Stimulated activated CD4-positive, alpha-beta T cell treated with anti-CD3 and anti-CD28 coated beads, Interleukin-4, amount 100 ng/mL, for 1 hour (primary cell): ENCODE measurements around the gene SYNPO.

Experiments used
- DNase-seq: peaks from one replicate; pipeline ENCODE4 v3.0.0-alpha.2; 2020

SYNPO gene

GRCh38 chr5:150625831-150626746, 14.4 kb upstream of the SYNPO start:
- no peak for DNase-seq

GRCh38 chr5:150626853-150627276, 13.6 kb upstream of the SYNPO start:
- DNase-seq = no peak

DNA sequence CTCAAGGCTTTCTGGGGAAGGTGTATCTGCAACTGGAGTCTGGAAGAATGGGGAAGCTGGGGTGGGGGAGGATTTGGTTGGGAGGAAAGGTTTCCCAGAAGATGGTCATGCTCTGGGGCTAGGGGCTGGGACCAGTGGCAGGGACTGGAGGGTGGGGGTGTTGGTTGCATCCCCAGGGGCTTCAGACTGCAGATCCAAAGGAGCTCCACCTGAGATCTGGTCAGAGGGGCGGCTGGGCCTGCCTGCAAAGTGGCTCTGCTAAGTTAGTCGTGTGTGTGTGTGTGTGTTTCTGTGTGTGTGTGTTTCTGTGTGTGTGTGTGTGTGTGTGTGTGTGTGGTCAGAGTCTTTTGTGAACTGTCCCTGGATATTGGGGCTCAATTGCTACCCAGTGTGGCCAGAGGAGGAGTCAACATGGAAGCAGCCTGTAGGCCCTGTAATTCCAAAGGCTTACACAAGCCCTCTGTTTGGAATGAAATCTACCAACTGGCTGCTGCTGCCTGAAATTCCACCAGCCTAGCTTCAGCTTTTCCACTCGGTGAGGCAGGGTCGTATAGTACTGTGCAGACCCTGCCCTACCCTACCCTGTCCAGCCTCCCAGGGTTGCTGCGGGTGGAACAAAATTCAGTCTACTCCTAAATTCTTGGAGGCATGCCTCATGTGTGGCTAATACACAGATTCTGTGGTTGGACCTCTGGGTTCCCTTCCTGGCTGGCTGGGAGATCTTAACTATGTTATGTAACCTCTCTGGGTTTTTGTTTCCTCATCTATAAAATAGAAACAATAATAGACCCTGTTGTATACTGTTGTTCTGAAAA, 12.5 kb upstream of the SYNPO start:
- no peak for DNase-seq

DNA sequence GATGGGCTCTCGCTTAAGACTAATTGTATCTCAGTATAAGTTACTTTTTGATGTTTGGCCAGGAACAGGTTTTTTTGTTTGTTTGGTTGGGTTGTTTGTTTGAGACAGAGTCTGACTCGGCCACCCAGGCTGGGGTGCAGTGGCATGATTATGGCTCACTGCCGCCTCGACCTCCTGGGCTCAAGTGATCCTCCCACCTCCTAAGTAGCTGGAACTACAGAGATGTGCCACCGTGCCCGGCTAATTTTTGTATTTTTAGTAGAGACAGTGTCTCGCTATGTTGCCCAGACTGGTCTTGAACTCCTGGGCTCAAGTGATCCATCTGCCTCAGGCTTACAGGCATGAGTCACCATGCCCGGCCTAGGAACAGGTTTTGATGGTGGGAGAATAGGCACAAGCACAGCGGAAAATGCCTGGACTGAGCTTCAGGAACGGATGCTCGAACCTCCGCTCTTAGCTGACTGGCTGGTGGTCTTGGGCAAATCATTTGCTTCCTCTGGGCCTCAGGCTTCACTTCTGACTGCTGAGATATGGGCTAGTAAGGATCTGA, 11.4 kb upstream of the SYNPO start:
- no peak for DNase-seq

DNA sequence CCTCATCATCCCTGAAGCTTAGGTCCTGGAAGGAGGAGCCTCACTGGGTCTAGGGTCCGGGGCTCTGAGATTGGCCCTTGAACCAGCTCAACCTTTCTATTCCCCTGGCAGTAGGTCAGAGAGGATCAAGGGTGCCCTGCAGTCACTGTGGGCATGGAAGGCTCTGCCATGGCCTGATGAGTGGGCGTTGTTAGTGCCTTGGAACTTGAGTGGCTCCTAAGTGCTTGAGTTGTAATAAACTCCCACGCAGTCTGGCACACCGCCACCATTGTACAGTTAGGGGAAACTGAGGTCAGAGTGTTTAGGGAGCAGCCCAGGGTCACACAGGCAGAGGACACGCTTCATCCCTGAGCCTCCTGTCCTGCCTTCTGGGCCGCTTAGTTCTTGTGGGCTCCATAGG, 10.4 kb upstream of the SYNPO start:
- no peak for DNase-seq

GRCh38 chr5:150630461-150631325, 9.8 kb upstream of the SYNPO start:
- DNase-seq = no peak

- no peak for DNase-seq
These were observed 9.1 kb upstream of the SYNPO start for GRCh38 chr5:150631326-150631701.

GRCh38 chr5:150632305-150633160, 7.9 kb upstream of the SYNPO start:
- DNase-seq = no peak

GRCh38 chr5:150633429-150633828, 7.0 kb upstream of the SYNPO start:
- no peak for DNase-seq

DNA sequence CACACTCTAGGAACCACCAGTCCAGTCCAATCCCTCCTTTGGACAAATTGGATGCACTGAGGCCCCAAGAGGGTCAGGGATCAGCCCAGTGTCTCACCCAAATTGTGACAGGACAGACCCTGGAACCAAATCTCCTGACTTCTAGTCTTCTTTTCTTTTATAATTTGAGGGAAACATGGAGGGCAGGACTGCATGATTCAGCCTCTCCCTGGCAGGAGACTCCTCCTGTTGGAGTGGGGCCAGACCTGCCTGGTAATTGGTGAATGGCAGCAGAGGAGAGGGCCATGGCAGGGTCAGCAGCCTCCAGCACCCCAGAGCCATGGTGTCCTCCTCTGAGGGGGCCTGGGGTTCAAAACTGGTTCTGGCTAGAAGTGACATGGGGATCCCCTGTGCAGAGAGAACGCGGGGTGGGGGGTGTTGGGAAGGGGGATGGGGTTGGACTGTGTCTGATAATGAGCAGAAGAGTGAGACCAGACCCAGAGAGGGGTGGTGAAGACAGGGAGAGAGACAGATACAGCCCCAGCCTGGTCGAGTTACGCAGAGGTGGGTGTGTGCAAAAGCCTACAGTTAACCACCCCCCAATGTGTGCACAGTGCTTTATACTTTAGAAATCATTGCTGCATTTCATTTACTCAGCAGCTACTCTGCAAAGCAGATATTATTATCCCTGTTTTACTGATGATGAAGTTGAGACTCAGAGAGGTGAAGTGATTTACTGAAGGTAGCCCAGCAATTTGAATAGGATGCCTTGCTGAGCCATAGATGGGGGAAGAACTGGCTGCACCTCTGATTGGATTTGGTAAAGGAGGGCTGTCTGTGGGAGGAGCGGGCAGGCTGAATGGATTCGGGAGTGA, 3.8 kb upstream of the SYNPO start:
- no peak for DNase-seq

- DNase-seq = no peak
These were observed 3.0 kb upstream of the SYNPO start for GRCh38 chr5:150637245-150638052.

- DNase-seq = no peak
These were observed 2.4 kb upstream of the SYNPO start for GRCh38 chr5:150638053-150638444.

DNA sequence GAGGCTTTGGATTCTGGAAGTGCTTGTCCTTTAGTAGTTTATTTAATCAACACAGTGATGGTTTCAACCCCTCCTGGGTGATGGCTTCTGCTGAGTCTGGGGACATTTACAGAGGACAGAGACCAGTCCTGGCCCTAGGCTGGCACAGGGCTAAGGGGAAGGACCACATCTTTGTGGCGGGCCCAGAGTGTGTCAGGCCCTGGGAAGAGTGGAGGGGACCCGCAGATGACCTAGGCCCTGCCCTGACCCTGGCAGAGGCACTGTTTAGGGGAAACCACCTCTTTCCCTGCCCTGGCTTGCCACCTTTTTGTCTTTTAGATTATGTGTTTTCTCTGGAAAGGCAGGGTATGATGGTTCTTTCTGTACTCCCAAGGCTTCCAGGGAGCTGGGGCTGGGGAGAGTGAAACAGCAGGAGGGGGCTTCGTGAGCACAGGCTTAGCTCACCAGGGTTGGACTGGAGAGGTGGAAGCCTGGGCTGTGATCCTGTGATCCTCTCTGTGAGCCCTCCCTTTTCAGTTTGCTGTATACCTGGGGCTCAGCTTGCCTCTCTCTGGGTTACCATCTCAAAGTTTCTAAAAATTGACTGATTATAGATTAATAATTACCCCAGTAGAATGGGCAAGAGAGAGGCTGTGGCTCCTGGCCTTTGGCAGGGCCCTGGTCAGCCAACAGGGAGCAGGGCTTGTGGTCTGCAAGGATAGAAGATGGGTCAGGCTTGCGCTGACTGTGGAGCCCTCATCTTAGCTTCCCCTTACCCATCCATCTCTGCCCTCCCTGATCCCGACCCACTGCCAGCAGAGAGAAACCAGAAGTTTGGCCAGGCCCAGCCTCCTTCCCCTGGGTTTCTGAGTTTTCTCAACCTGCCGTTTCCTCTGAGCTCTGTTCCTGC, 1.7 kb upstream of the SYNPO start:
- DNase-seq = no peak

DNA sequence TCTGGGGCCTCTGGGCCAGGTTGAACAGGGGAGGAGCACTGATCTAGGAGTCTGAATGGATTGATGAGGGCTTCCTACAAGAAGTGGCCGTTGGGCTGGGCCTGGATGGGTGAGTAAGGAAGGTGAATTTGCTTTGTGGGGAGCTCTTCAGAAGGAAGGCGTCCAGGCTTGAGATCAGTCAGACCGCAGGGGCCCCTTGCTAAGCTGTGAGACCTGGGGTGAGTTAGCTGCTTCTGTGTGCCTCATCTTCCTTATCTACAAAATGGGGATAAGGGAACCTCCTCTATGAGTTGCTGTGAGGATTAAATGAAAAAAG, 1.1 kb upstream of the SYNPO start:
- no peak for DNase-seq

DNA sequence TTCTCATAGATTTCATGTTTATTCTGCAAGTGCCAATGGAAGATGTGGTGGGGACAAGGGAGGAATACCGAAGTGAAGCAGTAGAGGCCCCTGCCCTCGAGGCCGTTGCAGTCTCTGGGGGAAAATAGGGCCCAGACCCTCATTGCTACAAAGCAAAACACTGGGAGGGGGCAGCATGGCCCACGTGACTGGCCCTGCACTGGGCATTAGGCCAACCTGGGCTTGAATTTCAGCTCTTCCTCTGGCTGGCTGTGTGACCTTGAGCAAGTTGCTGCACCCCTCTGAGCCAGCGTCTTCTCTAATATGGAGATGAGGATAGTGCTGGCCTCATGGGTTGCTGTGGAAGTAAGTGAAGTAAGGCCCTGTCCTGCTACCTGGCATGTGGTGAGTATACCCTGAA, 709 bp upstream of the SYNPO start:
- DNase-seq = no peak

- no peak for DNase-seq
These were observed 628 bp downstream of the SYNPO start for GRCh38 chr5:150641006-150641570.

- no peak for DNase-seq
These were observed 1.5 kb downstream of the SYNPO start for GRCh38 chr5:150641824-150642566.

GRCh38 chr5:150642567-150642927, 2.1 kb downstream of the SYNPO start:
- DNase-seq = no peak
